Tibial nerve (tissue), 4 donors: ENCODE results near the gene CELF1.

Source experiments
- EP300 ChIP-seq, 2 donors: sonication (generic); formaldehyde crosslinking; IDR thresholded peaks; one replicate each; pipeline ENCODE4 v1.6.1; 2017; ENCODE audit warnings: antibody characterized with exemption in 2 of 2, mild to moderate bottlenecking in 1 of 2
- TF ChIP-seq, protein P1 (sequence below), 5 experiments: fragments of 200-600 bp in 3 of 5; fragments of 450-650 bp in 2 of 5; sonication (generic) in 3 of 5; IDR thresholded peaks; one replicate each; pipeline ENCODE4 v1.5.1; 2016 to 2019; ENCODE audit warnings: antibody characterized with exemption in 5 of 5, mild to moderate bottlenecking in 3 of 5, moderate library complexity in 2 of 5

GRCh38 chr11:47536915-47537314, 16.0 kb downstream of the CELF1 start:
- no peak for TF ChIP-seq EP300 (IDR thresholded peaks at IDR 0.05)
- TF ChIP-seq, protein P1, sequence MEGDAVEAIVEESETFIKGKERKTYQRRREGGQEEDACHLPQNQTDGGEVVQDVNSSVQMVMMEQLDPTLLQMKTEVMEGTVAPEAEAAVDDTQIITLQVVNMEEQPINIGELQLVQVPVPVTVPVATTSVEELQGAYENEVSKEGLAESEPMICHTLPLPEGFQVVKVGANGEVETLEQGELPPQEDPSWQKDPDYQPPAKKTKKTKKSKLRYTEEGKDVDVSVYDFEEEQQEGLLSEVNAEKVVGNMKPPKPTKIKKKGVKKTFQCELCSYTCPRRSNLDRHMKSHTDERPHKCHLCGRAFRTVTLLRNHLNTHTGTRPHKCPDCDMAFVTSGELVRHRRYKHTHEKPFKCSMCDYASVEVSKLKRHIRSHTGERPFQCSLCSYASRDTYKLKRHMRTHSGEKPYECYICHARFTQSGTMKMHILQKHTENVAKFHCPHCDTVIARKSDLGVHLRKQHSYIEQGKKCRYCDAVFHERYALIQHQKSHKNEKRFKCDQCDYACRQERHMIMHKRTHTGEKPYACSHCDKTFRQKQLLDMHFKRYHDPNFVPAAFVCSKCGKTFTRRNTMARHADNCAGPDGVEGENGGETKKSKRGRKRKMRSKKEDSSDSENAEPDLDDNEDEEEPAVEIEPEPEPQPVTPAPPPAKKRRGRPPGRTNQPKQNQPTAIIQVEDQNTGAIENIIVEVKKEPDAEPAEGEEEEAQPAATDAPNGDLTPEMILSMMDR (IDR thresholded peaks at IDR 0.05): no peak
